ENCODE measurements around the gene FLNC.

The FLNC gene

GRCh38 chr7:128833148-128833945, 3.1 kb downstream of the FLNC start:
- DNase-seq: peak; percentile 87

- no peak for DNase-seq
Observed at GRCh38 chr7:128833946-128834325, 3.7 kb downstream of the FLNC start.

GRCh38 chr7:128835231-128835751, 5.1 kb downstream of the FLNC start:
- DNase-seq: no peak

GRCh38 chr7:128835790-128836641, 5.8 kb downstream of the FLNC start:
- DNase-seq: peak; percentile 62

- DNase-seq: no peak
Observed at GRCh38 chr7:128836729-128837348, 6.6 kb downstream of the FLNC start.

- no peak for DNase-seq
Observed at GRCh38 chr7:128837521-128837921, 7.3 kb downstream of the FLNC start.

- no peak for DNase-seq
Observed at GRCh38 chr7:128838109-128838779, 8.0 kb downstream of the FLNC start.

- DNase-seq: no peak
Observed at GRCh38 chr7:128838981-128839731, 8.9 kb downstream of the FLNC start.

- DNase-seq: no peak
Observed at GRCh38 chr7:128839751-128840177, 9.6 kb downstream of the FLNC start.

GRCh38 chr7:128840326-128841170, 10.3 kb downstream of the FLNC start:
- DNase-seq: no peak

- DNase-seq: no peak
Observed at GRCh38 chr7:128841171-128841690, 11.0 kb downstream of the FLNC start.

GRCh38 chr7:128841921-128842673, 11.9 kb downstream of the FLNC start:
- DNase-seq: peak; percentile 44

- no peak for DNase-seq
Observed at GRCh38 chr7:128842674-128843641, 12.8 kb downstream of the FLNC start.

GRCh38 chr7:128843938-128844621, 13.9 kb downstream of the FLNC start:
- no peak for DNase-seq

- no peak for DNase-seq
Observed at GRCh38 chr7:128844777-128845311, 14.6 kb downstream of the FLNC start.

- no peak for DNase-seq
Observed at GRCh38 chr7:128845475-128845874, 15.3 kb downstream of the FLNC start.

GRCh38 chr7:128845987-128846386, 15.8 kb downstream of the FLNC start:
- no peak for DNase-seq

Measured in fibroblast of skin of abdomen (primary cell).